ENCODE results near the gene CARD8. TPM values are rescaled to one million over a fixed set of nuclear protein-coding genes. Genes with fewer than 3 reads are reported as not detected.

Gene CARD8
- polyA plus RNA-seq, 3 donors = 52.5 to 62.7 (median 59.6) TPM

DNA sequence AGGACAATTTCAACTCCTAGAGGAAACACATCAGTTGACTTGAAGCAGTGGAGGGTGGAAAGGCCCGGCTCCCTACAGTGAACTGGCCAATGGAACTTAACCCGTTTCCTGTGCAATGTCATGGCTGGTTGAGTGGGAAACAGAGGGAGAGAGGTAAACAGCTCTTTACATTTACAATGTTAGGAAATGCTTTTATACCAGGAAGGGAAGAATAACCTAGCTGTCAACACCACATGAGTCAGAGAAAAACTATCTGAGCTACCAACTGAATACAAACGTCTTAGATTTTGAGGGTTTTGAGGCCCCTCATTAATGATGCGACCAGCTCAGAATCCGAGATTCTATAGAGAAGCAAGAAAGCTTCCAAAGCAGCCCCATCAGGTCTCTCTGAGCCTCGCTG is 36.7 kb downstream of the CARD8 start:
- no peak for DNase-seq

DNA sequence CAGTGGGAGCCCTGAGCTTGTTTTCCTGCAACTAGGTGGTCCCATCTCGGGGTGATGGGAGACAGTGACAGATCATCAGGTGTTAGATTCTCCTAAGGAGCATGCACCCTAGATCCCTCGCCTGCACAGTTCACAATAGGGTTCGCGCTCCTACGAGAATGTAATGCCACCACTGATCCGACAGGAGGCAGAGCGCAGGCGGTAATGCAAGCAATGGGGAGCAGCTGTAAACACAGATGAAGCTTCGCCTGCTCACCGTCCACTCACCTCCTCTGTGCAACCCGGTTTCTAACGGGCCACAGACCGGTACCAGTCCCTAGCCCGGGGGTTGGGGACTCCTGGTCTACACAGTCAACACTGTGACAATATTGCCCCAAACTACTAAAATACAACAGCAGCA is 38.8 kb downstream of the CARD8 start:
- no peak for DNase-seq

DNA sequence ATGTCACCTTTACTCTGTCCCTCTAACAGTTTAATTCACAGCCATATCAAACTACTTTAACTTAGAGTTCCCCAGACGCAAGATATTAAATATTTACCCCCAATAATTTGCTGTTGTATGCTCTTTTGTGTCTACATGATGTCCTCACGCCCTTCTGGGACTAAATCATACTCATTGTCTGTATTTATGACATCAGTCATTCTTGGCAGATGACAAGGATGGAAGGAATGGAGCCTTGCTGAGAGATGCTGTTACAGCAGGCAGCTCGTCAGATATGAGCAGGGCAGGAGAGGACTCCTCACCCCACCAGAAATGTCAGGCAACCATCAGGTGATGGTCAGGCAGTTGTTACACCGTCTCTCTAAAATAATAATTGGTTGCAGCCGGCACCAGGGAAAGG is 41.8 kb downstream of the CARD8 start:
- no peak for DNase-seq

DNA sequence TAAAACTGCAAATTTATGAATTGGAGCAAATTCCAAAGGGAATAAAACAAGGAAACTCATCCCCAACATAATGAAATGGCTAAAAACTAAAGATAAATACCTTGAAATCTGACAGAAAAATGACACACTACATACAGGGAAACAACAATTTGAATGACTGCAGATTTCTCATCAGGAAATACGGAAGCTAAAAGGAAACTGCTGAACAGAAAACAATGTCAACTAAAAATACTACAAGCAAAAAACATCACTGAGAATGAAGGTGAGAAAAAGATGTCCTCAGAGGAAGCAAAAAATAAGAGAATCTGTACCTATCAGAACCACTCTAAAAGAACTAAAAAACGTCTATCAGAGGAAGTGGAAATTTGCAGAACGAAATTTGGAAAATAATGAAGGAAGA is 45.7 kb downstream of the CARD8 start:
- DNase-seq = no peak

DNA sequence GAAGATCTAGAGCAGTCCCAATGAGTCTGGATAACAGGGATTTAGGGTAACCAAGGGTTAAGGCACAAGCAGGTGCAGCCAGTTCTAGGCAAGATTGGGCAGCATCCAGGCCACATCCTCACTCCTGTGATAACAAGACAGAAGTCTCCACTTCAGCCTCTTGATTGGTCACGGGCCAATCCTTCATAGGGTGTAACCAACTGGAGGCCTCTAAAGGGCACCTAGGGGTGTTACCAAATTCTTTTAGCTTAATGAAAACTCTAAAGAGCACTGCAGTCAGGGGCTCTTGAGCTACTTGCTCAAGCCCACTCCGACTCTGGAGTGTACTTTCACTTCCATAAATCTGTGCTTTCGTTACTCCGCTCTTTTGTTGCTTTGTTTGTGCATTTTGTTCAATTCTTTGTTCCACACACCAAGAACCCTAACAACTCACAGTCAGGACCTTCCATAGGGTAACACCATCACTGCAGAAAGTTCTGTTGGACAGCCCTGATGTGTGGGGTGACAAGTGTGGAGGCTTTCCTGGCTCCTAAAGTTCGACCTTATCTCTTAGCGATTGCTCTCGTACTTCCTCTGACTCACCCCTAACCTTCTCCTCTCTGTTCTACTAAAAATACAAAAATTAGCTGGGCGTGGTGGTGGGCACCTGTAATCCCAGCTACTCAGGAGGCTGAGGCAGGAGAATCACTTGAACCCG is 49.2 kb downstream of the CARD8 start:
- DNase-seq = no peak

DNA sequence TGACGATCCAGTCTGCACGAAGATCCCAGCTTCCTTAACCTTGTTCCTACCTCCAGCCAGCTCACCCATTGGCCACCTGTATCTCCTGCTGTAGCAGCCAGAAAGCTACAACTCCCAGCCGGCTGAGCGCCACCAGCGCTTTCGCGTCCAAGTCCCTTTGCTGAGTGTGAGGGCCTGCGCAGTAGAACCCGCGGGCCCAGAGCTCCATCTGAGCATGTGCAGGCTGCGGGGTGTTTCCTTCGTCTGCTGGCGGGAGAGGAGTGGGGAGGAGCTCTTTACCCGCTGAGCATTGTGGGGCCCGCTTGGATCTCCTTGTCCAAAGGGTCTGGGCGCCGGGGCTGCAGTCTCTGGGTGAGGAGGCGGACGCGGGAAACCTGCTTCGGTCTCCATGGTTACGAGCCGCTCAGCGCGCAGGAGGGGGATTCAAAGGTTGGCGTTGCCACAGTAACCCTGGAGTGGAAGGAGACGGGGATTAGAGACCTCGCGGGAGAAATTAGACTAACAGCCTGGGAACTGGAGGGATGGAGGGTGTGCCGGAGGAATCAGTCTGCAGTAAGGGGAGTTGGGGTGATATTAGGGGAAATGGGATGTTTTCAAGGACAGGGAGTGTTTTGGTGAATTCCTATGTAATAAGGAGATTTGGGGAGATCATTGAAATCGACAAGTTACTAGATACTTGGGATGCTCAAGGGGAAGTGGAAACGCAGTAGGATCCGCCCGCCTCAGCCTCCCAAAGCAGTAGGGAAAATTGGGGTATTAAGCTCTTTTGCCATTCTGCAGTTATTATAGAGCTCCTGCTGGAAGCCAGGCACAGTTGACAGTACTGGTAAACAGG is 51.7 kb downstream of the CARD8 start:
- DNase-seq = peak; percentile 98

DNA sequence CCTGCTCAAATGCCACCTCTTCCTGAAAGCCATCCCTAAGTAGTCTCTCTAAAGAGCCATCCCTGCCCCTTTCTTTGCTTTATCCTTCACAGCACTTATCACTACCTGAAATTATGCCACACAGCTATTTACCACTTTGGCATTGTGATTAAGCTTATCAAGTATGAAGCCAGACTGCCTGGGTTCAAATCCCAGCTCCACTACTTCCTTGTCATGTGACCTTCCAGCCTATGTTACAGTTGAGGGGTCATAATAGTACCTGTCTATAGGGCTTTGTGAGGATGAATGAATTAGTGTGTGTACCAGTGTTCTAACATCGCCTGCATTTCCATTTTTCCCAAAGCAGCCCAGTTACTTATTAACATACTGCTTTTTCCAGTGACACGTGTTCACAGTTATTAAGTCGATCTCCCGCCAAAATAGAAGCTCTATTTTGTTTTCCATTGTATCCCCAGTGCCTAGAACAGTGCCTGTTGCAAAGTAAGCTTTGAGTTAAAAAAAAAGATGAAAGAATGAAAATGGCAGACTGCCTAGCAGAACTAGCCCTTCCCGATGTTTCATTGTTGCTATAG is 52.4 kb downstream of the CARD8 start:
- peak; percentile 19 for DNase-seq

DNA sequence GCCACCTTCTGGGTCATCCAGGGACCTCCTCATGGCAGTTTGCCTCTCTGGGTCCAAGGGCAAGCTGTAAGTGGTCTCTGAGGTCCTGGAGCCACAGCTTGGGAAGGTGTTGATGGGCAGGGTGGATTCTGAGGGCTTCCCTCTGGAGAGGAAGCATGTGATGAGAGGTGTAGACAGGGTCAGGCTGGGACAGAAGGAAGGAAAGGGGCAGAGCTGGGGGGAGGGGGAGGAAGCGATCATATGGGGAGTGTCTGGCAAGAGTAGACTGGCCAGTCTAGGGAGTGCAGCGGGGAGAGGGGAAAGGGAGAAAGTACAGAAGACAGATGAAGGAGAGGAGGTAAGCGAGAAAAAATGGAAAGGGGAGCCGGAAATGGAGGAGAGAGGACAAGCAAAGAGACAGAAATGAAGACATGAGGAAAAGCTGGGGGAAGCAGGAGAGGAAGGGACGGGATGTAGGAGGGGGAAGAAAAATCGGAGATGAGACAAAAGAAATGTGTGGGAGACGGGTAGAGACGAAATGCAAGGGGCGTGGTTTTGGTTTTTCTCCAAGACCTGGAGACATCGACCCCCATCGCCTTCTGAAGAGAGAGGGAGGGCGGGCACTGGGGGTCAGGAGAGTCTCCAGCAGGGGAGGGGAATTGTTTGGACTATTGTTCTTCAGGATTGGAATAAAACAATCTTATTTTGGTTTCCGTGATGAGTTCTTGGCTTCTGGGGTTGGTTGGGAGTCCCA is 58.6 kb downstream of the CARD8 start:
- no peak for DNase-seq

DNA sequence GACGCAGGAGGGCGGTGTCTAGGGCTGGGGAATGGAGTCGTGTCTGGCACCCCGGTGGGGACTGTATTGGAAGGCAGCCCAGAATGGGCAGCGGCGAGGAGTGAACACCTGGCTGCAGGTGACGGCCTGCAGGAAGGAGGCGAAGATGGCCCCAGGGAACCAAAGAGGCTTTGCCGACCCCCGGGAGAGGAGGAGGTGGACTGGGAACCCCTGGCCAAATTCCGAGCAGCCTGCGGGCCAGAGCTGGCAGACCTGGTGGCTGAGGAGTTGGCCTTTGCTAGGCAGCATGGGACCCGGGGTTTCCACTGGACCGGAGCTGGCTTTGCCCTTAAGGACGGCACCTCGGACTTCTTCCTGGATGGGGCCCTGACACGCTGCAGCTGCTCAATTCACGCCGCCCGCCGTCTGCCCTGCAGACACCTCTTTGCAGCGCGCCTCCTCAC is 59.4 kb downstream of the CARD8 start:
- no peak for DNase-seq

DNA sequence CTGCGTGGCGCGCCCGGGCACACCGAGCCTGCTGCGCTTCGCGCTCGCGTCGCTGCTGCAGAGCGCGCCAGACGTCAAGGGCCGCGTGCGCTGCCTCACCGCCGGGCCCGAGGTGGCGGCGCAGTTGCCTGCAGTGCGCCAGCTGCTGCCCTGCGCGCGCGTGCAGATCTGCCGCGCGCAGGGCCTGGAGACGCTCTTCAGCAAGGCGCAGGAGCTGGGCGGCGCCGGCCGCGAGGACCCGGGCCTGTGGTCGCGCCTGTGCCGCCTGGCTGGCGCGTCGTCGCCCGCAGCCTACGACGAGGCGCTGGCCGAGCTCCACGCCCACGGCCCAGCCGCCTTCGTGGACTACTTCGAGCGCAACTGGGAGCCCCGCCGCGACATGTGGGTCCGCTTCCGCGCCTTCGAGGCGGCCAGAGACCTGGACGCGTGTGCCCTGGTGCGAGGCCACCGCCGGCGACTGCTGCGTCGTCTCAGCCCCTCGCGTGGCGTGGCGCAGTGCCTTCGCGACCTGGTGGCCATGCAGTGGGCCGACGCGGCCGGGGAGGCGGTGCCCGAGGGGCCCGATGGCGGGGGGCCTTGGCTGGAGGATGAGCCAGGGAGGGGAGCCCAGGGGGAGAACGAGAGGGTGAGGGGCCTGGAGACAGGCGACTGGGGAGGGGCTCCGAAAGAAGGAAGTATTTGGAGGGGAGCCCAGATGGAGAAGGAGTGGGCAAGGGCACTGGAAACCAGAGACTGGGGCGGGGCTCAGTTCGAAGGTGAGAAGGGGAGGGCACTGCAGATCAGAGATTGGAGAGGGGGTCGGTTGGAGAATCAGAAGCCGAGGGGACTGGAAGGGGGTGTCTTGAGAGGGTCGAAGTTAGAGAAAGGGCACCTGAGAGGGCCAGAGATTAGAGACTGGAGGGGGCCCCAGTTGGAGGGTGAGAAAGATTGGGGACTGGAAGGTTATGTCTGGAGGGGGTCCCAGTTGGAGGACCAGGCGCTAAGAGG is 60.6 kb downstream of the CARD8 start:
- DNase-seq = no peak

DNA sequence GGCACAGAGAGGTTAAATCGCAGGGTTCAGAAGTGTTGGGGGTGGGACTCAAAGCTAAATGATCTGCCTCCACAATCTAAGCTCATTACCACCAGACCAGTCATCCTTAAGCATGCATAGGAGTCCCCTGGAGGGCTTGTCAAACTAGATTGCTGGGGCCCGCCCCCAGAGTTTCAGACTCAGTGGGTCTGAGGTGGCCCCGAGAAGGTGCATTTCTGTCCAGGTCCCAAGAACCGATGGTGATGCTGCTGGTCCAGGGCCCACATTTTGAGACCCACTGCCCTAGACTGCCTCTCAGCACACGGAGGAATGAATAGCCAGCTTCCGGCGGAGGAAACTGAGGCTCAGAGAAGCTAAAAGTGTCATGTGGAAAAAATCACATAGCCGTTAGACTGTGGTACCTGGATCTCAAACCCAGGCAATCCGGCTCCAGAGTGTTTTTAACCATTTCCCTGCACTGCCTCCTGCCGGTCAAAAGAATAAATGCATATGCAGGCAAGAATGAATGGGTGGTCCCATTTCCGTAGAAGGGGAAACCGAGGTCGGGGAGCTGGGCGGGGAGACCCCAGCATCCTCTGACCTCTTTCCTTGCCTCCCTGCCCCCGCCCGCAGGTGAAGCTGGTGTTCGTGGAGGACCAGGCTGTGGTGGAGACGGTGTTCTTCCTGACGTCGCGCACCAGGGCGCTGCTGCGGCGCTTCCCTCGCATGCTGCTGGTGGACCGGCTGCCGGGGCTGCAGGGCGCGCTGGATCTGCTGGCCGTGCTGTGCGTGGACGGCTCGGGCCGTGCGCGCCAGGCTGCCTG is 61.5 kb downstream of the CARD8 start:
- no peak for DNase-seq

DNA sequence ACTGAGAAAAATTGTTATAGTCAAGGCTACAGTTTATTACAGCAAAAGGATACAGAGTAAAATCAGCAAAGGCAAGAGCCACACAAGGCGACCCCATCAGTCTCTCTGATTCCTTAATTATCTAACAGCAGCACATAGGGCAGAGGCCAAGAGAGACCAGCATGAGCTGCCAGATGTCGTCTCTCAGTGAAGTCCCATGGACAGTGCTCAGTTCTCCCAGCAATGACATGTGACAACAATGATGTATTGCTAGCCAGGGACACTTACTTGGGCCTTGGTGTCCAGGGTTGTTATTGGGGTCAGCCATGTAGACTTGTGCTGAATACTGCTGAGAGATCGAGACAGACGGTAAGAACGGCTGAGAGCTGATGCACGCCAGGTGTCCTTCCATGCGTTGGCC is 63.0 kb downstream of the CARD8 start:
- DNase-seq = no peak

DNA sequence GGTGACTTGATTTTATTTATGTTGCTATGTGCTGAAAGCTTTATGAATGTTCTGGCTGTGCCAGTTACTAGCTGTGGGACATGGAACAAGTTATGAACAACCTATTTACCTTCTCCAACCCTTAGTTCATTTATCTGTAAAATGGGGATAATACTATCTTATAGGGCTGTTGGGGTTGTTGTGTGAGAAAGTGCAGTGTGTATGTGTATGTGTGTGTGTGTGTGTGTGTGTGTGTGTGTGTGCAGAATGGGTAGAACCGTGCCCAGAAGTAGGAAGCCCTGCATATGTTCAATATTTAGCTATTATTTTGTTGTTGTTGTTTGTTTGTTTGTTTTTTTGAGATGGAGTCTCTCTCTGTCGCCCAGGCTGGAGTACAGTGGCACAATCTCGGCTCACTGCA is 64.8 kb downstream of the CARD8 start:
- DNase-seq = no peak

DNA sequence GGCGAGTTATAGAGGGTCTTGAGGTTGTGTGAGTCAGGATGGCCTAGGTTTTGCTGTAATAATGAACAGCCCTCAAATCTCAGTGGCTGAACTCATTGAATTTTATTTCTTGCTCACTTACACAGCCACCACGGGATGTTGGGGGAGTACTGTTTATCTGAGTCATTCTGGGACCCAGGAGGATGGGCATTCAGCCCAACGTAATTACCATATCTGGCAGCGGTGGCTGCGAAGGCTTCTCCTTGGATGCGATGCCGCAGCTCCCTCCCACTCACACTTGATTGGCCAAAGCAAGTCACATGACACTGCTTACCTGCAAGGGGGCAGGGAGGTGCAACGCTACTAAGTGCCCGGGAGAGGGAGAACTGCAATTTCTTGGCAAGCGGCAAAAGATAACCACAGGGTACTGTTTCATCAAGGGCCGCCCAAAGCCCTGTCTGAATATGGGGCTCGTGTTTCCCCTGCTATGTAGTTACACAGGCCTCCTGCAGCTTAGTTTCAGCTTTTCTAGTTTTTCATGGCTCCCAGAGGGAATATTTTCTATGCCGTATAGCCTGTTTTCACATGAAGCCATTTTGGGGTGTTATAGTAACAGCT is 65.3 kb downstream of the CARD8 start:
- peak; percentile 50 for DNase-seq

DNA sequence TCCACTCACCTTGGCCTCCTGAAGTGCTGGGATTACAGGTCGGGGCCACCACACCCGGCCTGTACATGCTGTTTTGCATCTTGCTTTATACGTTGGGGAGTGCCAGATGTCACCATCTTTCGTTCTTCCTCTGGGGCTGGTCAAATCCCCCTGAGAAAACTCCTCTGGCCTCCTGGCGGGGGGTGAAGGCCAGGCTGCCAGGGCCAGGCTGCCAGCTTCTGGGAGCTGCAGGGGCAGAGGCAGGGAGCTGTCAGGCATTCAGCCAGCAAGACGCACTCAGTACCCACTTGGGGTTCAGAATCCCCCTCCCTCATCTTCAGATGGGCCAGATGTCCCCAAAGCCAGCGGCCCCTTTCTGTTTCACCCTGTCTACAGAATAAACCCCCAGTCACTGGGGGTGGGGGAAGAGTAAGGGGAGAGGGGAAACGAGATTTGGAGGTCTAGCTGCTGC is 69.1 kb downstream of the CARD8 start:
- no peak for DNase-seq

DNA sequence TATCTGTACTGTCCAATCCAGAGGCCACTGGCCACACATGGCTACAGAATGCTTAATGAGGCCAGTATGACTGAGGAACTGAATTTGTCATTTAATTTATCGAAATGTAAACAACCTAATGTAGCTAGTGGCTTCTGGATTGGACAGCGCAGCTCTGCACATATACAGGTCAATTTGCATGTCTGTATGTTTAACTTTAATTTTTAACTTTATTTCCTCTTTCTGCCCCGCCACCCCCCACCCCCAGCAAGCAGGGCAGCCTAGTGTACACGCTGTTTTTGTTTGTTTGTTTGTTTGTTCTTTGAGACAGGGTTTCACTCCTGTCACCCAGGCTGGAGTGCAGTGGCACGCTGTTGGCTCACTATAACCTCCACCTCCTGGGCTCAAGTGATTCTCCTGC is 69.7 kb downstream of the CARD8 start:
- no peak for DNase-seq

DNA sequence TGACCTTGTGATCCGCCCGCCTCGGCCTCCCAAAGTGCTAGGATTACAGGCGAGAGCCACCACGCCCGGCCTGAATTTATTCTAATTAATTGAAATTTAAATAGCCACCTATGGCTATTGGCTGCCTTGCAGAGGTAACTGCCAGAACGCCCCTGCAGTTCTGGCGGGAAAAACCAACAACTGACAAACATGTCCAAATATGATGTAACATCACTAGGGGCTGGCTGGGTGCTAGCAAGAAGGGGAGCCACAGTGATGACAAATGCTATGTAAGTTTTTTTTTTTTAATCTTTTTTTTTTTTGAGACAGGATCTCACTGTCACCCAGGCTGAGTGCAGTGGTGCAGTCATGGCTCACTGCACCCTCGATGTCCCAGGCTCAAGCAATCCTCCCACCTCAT is 72.4 kb downstream of the CARD8 start:
- no peak for DNase-seq

DNA sequence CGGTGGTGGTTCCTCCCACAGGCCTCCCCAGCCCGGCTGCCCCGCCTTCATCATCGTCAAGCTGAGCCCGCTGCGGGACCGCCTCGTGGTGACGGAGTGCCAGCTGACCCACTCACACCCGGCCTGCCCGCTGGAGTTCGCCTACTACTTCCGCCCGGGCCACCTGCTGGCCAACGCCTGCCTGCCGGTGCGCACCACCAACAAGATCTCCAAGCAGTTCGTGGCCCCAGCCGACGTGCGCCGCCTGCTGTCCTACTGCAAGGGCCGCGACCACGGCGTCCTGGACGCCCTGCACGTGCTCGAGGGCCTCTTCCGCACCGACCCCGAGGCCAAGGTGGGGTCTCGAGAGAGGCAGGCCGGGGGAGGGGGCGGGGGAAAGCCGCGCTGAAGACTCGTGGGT is 73.3 kb downstream of the CARD8 start:
- DNase-seq = no peak

DNA sequence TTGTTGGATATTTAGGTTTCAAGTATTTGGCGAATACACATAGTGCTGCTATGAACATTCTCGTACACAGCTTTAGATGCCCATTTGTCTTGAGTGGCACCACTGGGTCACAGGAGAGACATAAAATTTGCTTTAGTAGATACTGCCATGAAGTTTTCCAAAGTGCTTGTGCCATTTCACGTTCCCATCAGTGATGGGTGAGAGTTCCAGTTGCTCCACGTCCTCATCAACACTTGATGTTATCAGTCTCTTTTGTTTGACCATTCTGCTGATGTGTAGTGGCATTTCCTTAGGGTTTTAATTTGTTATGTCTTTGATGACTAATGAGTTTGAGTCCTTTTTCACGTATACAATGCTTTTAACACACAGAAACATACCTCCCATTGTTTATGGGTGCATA is 74.2 kb downstream of the CARD8 start:
- DNase-seq = no peak

DNA sequence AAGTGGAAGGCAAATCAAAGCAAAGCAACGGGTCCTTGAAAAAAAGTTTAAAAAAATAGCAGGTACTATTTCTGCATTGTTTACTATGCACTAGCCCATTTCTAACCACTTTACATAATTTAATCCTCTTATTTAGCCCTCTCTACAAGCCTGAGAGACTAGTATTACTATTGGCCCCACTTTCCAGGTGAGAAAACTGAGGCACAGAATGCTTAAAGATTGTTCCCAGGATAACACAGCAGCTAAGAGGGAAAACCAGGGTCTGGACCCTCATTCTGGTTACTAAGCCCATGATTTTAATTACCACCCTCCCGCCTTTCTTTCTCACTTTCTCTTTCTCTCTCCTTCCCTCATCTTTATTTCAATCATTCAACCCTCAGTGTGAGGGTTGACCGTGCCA is 79.5 kb downstream of the CARD8 start:
- no peak for DNase-seq

Data from renal pelvis (tissue), 4 donors.